Measurements from ENCODE around the gene MAG.

MAG gene

DNA sequence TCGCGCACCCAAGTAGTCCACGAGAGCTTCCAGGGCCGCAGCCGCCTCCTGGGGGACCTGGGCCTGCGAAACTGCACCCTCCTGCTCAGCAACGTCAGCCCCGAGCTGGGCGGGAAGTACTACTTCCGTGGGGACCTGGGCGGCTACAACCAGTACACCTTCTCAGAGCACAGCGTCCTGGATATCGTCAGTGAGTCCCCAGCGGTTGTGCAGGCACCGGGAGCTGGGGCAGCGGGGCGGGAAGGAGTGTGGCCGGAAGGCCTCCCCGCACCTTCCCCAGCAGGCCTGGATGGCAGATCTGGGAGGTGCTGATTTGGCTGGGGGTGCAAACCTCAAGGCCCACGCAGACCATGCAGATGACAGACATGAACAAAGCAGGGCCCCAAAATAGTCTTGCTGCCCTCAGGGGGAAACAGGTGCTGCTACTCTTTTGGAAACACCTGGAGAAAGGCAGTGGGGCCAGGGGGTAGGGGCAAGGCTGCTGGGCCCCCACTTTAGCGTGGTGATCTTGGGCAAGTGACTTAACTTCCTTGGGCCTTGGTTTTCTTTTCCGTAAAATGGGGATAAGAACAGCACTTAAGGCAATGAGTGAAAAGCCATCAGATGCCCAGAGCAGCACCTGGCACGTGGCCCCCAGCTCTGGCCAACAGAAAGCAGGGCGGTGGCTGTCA lies 4.0 kb downstream of the MAG start:
- no peak for DNase-seq (ENCODE audit: low read depth)
- H3K4me3 ChIP-seq (ENCODE audit: low read length), result no peak overlapping the region
- no peak for TF ChIP-seq CTCF (IDR thresholded peaks at IDR 0.05; ENCODE audit: insufficient read depth, low read depth, low read length, missing control alignments)

- no peak overlapping the region for H3K4me3 ChIP-seq (ENCODE audit: low read length)
- no peak for TF ChIP-seq CTCF (IDR thresholded peaks at IDR 0.05; ENCODE audit: insufficient read depth, low read depth, low read length, missing control alignments)
- no peak for DNase-seq (ENCODE audit: low read depth)
Observed at GRCh38 chr19:35296644-35297514, 4.9 kb downstream of the MAG start.

- TF ChIP-seq CTCF (IDR thresholded peaks at IDR 0.05; ENCODE audit: insufficient read depth, low read depth, low read length, missing control alignments), result no peak
- DNase-seq (ENCODE audit: low read depth), result no peak
- H3K4me3 ChIP-seq (ENCODE audit: low read length), result no peak overlapping the region
Observed at GRCh38 chr19:35297515-35297848, 5.5 kb downstream of the MAG start.

GRCh38 chr19:35297922-35298321 lies 6.0 kb downstream of the MAG start:
- TF ChIP-seq CTCF (IDR thresholded peaks at IDR 0.05; ENCODE audit: insufficient read depth, low read depth, low read length, missing control alignments), result no peak
- no peak overlapping the region for H3K4me3 ChIP-seq (ENCODE audit: low read length)
- DNase-seq (ENCODE audit: low read depth), result no peak

- no peak for TF ChIP-seq CTCF (IDR thresholded peaks at IDR 0.05; ENCODE audit: insufficient read depth, low read depth, low read length, missing control alignments)
- H3K4me3 ChIP-seq (ENCODE audit: low read length), result no peak overlapping the region
- DNase-seq (ENCODE audit: low read depth), result no peak
Observed at GRCh38 chr19:35298561-35298972, 6.6 kb downstream of the MAG start.

GRCh38 chr19:35299523-35300338 lies 7.8 kb downstream of the MAG start:
- TF ChIP-seq CTCF (IDR thresholded peaks at IDR 0.05; ENCODE audit: insufficient read depth, low read depth, low read length, missing control alignments), result no peak
- no peak for DNase-seq (ENCODE audit: low read depth)
- no peak overlapping the region for H3K4me3 ChIP-seq (ENCODE audit: low read length)

All from epithelial cell of esophagus (primary cell).